Bone marrow (tissue), 2 donors: Measurements from ENCODE around the gene SF3B6.

Experiments used
- DNase-seq, 2 donors: peaks; one replicate each; lab custom pipeline; 2025; lab: John Stamatoyannopoulos, UW

SF3B6 gene

DNA sequence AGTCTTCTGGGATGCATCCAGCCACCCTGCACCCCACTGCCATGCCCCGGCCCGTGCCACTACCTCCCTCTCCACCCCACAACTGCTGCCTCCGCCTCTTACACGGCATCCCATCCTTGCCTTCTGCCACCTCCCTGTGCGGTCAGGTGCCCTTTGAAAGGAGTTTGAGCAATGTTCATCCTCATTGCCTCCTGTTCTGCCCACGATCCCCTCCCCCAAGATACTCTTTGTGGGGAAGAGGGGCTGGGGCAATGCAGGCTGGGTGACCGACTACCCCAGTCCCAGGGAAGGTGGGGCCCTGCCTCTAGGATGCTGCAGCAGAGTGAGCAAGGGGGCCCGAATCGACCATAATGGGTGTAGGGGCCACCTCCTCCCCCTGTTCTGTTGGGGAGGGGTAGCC, 57.9 kb downstream of the SF3B6 start:
- DNase-seq: no peak

DNA sequence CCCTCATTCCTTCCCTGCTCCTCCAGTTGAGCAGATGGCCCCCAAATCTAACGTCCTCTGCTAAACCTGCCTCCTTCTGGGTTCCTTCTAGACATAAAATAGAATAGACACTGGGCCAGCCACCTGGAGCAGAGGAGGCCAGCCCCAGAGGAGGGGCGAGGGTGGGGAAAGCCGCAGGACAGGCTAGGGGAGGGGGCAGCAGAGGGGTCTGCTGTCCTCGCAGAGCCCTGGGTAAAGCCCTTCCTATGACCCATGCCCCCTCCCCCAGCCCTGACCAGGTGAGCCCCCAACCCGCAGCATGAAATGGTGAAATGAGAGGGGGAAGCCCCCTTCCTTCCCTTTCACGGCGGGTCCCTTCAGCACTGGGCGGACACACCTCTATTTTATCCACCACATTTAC, 58.4 kb downstream of the SF3B6 start:
- DNase-seq: no peak
